HG03135 (cell line): ENCODE data around the gene ALLC.

Experiments
- ATAC-seq: cut with Tn5 transposase; IDR thresholded peaks from one replicate; pipeline ENCODE4 v1.9.1; 2021; ENCODE audit warnings: mild to moderate bottlenecking, moderate library complexity; ENCODE audit not compliant: unreplicated experiment

The ALLC gene

DNA sequence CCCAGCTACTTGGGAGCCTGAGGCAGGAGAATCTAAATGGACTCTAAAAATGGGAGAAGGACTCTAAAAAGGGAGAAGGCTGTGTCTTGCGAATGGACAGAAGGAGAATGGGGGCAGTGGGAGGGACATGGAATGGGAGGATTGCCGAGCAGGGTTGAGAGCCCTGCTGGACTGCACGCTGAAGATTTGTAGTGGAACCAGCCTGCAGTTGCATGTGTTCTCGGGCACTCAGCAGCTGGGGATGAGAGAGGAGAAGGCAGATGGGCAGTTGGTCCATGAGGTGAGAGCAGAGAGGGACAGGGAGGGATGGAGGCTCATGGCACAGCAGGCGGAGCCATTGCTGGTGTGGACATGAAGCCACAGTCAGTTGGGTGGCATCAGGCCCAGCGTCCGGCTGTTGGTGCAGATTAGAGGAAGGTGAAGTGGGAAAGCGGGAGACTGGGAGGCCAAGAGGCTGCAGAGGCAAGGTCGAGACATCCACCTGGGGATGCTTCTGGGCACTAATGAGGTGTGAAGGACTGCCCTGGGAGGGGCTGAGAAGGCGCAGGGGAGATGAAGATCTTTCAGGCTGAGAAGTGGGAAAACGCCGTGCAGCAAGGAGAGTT, 86.1 kb downstream of the ALLC start:
- ATAC-seq = no peak

DNA sequence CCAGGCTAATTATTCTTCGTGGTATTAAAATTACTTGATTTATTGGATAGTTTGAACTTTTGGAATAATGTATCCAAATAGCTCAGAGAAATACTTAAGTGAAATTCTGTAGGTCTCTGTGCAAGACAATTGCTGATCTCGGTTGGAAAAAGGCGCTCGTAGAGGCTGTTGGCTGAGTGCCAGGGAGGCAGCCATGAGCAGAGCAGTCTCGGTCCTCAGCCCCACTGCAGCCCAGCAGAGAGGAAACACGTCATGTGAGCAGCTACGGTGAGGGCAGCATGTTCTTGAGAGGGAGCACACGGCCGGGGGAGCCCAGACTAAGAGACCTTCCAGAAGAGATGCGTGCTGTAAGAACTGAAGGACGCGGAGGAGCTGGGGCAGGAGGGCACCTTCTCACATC, 87.9 kb downstream of the ALLC start:
- ATAC-seq = no peak

GRCh38 chr2:3747032-3747654, 89.1 kb downstream of the ALLC start:
- no peak for ATAC-seq

GRCh38 chr2:3747826-3748225, 89.8 kb downstream of the ALLC start:
- no peak for ATAC-seq

- ATAC-seq = no peak
Observed at GRCh38 chr2:3749201-3749600, 91.2 kb downstream of the ALLC start.

DNA sequence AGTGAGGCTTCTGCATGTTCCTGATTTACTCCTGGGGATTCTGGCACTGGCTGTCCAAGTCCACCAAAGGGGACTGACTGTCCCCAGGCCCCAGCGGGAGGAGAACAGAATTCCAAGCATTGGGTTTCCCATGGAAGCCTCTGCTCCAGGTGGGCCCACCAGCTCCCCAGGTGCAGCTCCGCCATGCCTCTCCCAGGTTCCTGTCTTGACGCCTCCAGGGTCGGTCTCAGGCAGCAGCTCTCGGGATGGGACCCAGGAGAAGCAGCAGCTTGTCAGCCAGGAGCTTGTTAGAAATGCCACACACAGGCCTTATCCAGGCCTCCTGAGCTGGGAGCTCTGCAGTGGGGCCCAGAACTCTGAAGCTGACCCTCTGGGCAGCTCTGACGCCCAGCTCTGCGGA, 93.3 kb downstream of the ALLC start:
- no peak for ATAC-seq

DNA sequence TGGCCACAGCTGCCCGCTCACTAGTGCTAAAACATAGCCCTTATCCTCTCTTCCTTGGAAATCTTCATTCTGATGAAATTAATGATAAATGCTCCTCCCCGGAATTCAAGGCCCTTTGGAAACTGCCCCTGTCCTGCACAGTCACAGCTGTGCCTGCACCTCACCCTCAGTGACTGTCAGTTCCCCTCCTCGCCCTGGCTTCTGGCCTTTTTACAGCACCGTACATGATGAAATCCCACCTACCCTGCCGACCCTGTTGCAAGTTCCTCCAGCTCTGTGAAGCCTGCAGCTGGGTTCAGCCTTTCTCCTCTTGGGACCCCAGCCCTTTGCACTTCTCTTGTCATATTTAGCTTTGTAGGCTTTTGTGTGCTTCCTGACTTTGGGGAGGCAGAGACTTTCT, 93.8 kb downstream of the ALLC start:
- ATAC-seq = no peak
